HG03432 (cell line): ENCODE data around the gene KLF13.

Experiments
- ATAC-seq: cut with Tn5 transposase; IDR thresholded peaks from one replicate; pipeline ENCODE4 v1.9.1; 2021; ENCODE audit warnings: mild to moderate bottlenecking, moderate library complexity; ENCODE audit not compliant: unreplicated experiment

The KLF13 gene

DNA sequence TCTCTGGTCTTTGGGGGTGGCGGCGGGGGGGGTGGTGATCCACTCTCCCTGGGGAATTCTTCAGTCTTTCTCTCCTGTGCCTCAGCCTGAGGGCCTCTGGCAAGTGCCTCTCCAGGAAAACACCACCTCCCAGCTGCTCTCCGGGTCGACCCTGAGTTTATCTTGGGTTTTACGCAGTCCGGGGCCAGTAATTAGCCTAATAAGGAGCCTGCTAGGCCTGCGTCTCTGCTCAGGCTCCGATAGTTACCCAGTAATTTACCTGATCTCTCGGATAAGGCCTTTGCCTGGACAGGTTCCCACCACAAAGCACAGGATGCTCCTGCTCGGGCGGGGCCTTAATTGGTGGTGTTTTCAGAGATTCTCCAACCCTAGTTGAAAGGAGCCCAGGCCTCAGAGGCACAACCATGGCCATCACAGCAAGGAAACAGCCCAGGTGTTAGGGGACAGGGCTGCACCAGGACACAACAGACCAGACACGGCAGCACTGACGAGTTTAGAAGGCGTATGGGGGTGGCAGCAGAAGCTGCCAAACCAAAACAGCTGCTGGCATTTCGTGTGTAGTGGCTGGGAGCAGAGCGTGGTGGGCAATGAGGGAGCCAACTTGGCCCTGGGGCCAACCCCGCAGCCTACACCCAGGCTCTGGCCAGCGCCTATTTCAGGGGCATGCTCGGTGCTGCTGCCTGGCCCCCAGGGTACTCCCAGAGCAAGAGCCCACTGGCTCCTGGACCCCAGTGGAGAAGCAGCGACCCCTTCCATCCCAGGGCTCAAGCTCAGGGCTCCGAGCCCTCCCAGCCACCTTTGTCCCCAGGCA lies 71.4 kb downstream of the KLF13 start:
- ATAC-seq = no peak

DNA sequence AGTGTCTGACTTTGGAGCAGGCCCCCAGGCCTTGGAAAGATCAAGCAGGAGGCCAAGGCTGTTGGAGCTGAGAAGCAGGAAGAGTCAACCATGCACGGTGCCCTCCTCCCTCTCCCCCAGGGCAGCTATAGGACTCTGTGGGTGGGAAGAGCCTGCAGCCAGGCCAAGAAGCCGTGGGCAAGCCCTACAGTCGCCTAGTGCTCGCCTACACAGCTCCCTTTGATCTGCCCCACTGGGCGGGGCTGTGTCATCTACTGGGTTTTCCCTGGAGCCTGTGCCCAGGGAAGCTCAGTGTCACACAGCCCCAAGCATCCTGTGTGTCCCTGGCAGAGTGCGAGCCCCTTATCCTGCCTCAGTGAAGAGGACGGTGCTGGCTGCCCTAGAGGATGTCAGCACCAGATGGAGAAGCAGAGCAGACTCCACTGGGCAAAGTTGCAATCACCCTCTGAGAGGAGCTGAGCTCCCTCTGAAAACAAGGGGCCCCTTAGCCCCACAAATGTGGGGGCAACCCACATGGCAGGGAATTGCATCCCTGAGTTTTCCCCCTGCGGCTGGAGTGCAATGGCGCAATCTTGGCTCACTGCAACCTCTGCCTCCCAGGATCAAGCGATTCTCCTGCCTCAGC lies 72.2 kb downstream of the KLF13 start:
- ATAC-seq = no peak

DNA sequence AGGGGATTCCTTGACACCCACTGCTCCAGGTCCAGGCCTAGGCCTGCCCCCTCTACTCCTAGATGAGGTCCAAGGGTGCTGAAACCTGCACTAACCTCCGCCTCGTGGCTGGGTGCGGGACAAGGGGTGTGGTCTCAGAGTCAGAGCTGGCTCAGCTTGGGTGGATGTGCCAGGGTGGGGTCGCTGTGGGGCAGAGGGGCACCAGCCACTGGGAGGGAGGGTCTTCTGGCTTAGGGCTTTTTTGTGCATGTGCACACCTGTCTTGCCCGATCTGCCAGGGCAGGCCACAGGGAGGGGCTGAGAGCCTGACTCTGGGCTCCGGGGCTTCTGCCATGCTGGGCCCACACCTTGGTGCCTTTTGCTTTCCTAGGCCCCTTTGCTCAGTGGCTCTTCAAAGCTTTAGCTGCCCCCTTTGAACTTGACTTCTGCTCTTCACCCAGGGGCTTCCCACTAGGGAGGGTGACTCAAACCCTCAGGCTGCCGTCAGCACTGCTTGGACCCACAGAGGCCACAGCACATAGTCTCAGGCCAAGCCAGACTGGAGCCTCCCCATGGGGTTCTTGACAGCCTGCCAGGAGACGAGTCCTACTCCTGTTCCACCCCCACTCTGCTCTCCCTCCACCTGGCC lies 73.0 kb downstream of the KLF13 start:
- no peak for ATAC-seq

DNA sequence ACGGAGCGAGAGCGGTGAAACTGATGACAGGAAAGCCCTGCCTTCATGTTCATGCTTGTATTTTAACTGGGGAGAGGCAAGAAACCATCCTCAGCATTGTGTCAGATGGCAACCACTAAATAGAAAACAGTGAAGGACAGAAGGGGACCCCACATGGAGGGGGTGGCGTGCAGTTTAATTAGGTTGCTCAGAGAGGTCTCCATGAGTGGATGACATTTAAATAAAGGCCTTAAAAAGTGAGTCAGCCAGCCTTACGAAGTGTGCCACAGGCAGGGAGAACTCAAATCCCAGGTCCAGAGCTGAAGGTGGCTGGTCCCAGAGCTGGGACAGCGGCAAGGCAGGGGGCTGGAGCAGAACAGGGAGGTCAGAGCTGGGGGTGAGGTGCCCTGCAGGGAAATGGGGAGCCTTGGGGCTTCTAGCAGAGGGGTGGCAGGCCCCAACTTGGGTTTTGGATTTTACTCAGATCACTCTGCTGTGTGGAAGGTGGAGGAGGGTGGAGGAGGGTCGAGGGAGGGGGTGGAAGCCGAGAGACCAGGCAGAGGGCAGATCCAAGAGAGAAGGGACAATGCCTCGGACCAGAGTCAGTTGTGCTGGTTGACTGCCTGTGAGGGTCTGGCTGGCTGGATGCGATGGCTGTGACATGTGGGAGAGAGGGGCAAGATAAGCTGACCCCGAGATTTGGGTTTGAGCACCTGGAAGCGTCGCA lies 73.7 kb downstream of the KLF13 start:
- no peak for ATAC-seq

DNA sequence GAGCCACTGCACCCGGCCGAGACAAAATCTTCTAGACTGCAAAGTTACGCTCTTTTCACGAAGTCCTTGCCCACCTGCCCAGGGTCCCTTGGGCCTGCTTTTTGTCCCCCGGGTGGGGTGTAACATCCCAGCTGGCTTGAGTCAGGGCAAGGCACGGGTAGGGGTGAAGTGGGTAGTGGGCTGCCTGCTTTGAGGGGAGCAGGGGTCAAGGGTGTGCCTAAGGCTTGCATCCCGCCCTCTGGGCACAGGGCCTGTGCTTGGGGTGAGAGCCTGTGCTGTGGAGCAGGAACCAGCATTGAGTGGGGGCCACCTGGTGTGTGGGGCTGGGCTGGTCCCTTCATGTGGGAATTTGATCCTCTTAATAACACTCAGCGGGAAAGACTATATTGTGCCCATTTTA lies 74.6 kb downstream of the KLF13 start:
- ATAC-seq = no peak

DNA sequence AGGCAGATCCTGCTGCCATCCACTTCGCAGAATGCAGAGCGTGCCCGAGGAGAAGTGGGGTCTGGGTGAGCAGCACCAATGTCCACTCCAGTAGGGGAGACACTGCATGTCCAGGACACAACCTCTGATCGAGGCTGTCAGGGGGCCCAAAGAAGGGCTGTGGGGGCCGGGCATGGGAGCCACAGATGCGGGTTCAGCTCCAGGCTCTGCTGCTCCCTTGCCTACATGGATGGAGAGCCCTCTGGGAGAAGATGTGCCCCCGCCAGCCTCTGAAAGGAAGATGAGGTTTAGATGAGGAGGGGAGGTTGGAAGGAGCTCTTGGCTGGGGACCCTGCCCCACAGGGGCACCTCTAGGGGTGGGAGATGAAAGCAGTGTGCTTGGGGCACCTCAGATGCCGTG lies 75.4 kb downstream of the KLF13 start:
- no peak for ATAC-seq

DNA sequence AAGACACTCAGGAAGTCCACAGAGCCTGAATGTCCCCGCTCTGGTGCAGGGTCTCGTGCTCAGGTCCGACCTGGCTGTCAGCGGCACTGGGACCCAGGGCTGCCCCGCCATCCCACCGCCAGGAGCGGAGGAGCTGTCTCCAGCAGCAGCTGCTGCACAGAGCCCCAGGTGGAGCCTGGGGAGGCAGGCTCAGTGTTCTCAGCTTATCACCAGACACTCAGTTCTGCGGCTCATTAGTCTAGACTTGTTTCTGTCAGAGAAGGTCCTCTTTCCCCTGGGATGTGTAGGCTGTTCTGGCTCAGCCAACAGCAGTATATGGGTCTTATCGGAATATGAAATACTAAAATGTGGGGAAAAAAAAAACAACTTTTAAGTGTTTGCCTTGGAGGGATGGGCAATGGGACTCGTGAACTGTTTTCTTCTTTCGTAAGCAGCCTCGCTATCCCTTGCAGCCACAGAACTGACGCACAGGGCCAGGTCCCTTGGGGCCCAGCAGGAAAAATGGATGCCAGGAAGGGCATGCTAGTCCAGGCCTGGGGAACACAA lies 75.9 kb downstream of the KLF13 start:
- ATAC-seq = no peak

DNA sequence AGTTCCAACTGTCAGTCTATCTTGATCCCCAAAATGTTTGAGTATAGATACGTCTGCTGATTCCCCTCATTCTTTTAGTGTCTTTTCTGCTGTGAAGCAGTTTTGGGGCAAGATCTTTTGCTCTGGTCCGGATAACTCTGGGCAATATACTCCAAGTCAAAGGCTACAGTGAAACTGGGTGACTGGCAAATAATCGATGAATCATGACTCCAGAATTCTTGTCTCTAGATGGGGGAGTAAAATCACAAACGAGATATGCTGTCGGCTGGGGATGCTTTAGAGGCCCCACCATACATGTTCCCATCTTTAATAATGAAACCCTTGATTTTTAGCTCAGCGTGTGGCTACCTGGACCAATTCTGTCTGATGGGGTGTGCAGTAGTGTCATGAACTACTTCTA lies 76.5 kb downstream of the KLF13 start:
- ATAC-seq = no peak

DNA sequence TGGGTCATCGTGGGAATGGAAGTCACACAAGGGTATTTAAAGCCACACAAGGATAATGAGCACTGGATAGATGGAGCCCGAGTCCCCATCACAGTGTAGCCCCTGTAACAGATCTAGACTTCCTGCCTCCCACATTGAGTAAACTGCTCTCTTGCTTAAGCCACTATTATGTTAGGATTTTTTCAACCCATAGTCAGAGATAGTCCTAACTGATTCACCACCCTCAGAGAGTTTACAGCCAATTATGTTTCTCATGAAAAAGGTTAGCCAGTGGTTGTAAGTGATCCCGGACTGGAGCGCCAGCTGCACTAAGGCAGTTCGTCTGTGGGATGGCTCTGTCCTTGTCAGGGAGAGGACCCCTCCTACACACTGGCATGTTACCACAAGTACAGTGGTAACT lies 77.0 kb downstream of the KLF13 start:
- no peak for ATAC-seq

DNA sequence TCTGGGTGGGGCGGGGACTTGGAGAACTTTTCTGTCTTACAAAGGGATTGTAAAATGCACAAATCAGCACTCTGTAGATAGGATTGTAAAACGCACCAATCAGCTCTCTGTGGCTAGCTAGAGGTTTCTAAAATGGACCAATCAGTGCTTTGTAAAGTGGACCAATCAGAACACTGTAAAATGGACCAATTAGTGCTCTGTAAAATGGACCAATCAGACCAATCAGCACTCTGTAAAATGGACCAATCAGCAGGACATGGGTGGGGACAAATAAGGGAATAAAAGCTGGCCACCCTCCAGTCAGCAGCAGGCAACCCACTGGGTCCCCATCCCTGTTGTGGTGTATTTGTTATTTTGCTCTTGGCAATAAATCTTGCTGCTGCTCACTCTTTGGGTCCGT lies 77.7 kb downstream of the KLF13 start:
- ATAC-seq = no peak

DNA sequence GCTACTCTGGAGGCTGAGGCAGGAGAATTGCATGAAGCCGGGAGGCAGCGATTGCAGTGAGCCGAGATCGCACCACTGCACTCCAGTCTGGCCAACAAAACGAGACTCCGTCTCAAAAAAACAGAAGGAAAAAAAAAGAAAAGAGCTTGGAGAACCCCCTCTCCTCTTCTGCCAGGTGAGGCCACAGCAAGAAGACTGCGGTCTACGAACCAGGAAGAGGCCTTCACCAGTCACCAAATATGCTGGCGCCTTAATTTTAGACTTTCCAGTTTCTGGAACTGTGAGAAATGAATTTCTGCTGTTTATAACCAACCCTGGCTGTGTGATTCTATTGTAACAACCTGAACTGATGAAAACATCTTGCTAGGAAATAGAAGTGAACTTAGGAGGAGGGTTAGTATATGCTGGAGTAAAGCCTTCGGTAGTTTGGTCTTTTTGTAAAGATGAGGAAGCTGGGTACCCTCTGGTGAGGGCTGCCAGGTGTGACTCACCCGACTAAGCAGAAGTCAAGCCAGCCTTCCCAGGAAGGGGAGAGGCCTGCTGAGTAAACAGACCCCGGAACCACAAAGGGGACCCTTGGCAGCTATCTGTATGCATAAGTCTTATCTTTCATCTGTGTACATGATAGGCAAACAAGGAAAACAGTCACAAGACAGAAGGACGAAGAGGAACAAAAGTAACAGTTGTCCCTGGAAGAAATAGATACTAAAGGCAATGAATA lies 78.7 kb downstream of the KLF13 start:
- ATAC-seq = no peak

DNA sequence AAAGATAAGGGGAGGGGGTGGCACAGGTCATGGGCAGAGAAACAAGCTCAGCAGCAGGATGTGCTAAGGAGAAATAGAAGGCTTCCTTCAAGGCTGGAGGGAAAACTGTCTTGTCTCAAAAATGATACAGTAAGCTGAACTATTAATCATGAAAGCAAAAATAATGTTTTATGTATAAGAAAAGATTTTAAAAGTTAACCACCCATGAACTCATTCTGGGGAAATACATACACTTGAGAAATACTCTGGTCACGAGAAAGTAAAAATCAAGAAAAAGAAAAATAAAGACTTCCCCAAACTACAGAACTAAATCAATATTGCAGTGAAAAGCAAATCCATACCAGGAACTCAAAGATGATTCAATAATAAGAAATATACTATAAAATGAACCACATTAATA lies 80.7 kb downstream of the KLF13 start:
- no peak for ATAC-seq

DNA sequence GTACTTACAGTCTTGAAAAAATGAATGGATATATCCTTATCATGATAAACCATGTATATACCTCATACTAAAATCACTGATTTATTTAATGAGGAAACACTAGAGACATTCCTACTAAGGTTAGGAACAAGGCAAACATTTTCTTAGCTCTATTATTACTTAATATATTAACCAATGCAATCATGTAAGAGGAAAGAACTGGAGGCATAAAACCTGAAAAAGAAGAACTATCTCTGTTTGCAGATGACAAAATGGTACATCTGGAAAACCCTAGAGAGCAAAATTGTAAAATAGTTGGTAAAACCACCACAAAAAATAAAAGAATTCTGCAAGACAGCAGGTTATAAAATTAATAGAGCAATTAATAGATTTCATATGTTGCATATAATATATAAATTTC lies 81.2 kb downstream of the KLF13 start:
- no peak for ATAC-seq

DNA sequence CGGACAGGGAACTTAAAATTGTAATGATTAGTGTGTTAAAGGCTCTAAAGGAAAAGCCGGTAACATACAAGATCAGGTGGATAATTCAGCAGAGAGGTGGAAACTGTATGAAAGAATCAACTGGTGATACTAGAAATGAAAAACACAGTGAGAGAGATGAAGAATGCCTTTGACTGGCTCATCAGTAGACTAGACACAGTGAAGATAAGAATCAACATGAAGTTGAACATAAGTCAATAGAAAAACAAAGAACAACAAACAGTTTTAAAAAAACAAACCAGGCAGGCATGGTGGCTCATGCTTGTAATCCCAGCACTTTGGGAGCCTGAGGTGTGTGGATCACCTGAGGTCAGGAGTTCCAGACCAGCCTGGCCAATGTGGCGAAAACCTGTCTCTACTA lies 82.1 kb downstream of the KLF13 start:
- ATAC-seq = no peak

DNA sequence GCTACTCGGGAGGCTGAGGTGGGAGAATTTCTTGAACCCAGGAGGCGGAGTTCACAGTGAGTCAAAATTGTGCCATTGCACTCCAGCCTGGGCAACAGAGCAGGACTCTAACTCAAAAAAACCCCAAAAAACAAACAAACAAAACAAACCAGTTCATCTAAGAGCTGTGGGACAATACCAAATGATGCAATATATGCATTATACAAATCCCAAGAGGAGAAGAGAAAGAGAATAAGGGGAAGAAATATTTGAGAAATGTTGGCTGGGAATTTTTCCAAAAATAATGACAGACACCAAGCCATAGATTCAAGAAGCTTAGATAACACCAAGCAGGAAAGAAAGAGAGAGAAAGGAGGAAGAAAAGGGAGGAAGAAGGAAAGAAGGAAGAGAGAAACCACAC lies 82.5 kb downstream of the KLF13 start:
- no peak for ATAC-seq

DNA sequence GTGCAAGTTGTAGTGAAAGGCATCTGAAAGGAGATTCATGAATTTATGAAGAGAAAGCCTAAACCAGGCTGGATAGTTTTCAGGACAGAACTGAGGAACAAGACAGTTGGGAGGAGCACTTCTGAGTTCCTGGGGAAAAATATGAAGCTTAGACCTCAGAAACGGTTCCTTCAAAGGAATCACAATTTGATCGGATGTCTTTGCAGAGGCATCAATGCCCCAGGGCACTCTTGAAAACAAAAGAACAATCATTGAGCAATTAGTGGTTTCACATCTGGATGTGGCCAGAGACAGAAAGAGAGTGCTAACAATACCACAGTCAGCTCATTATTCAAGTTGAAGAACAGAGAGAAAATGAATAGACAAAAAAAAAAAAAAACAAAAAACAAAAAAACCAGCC lies 86.2 kb downstream of the KLF13 start:
- no peak for ATAC-seq

DNA sequence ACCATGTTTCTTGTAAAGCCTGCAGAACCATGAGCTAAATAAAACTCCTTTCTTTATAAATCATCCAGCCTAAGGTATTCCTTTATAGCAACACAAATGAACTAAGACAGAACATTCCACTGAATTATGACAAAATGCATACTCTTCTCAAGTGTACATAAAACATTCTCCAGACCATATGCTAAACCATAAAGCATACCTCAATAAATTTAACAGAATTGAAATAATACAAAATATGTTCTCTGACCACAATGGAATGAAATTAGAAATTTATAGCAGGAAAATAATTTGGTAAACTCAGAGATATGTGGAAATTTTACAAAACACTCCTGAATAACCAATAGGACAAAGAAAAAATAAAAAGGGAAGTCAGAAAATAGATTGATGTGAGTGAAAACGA lies 88.6 kb downstream of the KLF13 start:
- no peak for ATAC-seq

DNA sequence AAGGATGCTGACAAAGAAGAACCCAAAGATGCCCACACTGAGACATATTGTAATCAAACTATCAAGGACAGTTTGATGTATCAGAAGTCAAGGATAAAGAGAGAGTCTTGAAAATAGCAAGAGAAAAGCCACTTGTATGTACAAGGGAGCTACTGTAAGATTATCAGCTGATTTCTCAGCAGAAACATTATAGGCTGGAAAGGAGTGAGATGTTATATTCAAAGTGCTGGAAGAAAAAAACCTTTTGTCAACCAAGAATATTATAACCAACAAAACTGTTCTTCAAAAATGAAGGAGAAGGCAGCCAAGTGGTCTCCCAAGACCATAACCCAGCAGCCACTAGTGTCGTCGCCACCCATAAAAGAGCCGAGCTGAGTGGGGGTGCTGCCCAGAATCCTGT lies 93.2 kb downstream of the KLF13 start:
- ATAC-seq = no peak

DNA sequence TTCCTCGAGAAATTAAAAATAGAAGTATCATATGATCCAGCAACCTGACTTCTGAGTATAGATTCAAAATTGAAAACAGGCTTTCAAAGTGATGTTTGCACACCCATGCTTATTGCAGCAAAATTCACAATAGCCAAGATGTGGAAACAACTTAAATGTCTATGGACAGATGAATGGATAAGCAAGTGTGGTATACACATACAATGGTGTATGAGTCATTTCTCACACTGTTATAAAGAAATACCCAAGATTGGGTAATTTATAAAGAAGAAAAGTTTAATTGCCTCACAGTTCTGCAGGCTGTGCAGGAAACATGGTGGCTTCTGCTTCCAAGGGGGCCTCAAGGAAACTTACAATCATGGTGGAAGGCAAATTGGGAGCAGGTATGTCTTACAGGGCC lies 100.8 kb downstream of the KLF13 start:
- ATAC-seq = no peak
